ENCODE results near the gene HPCAL1.
"Not testable (repeated sequence)": the region's sequence is repeated elsewhere in the genome, so short reads cannot be mapped to it uniquely, and the experiment has no call there.

HPCAL1 gene

DNA sequence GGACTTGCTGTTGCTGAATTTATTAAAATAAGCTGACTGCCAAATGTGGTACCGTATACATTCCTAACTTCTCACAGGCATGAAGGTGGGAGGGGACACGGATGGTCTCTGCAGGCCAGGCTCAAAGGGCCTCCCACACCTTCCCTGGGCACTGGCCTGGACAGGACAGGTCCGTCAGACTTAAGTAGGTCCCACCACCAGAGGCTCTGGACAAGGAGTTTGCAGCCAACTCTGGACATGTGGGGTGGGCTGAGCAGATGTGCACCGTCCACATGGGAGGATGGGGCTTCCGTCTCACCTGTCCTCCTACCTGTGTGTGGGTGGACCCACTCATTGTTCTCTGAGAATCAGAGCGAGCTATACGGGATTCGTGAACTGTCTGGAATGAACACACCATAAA, 137.3 kb downstream of the HPCAL1 start:
- ATAC-seq (replicated peaks), result no peak

DNA sequence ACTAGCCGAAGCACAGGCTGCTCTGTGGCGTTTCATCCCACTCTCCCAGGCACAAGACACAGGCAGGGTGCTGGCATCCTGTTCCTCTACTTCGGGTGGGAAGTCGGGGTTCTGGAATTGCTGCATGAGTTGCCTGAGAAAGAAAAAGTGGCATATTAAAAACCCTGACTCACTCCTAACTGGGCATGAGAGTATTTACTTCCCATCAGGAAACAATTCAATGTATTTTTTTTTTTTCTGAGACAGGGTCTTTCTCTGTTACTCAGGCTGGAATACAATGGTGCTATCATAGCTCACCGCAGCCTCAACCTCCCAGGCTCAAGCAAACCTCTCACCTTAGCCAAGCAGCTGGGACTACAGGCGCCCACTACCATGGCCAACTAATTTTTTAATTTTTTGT, 138.0 kb downstream of the HPCAL1 start:
- ATAC-seq (replicated peaks), result no peak
- peak overlapping the region in 1 of 2 donors; percentile 33 for H3K27ac Mint-ChIP-seq
- no peak overlapping the region for H3K4me3 Mint-ChIP-seq
- H3K4me1 Mint-ChIP-seq (ENCODE audit: low read depth in 2 of 2), result peaks cover 2 to 7% of the 10 kb centered on the region in 2 donors
- H3K36me3 Mint-ChIP-seq (ENCODE audit: insufficient read depth), result peaks cover 69% of the 10 kb centered on the region
- DNase-seq, result no peak
- H3K27me3 Mint-ChIP-seq, result no peaks in the 10 kb centered on the region
- no peaks in the 10 kb centered on the region for H3K9me3 Mint-ChIP-seq

More for the DNA sequence above, 137.3 kb downstream of the HPCAL1 start:
- DNase-seq, result no peak
- Mint-ChIP-seq H3K27me3 (no peaks in the 10 kb centered on the region), H3K4me3 (no peak overlapping the region), H3K9me3 (no peaks in the 10 kb centered on the region), H3K27ac (peak overlapping the region; percentile 33 to 56), H3K4me1 (ENCODE audit: low read depth in 2 of 2) (peaks cover under 1 to 6% of the 10 kb centered on the region in 2 donors), H3K36me3 (ENCODE audit: insufficient read depth) (peaks cover 68% of the 10 kb centered on the region)

DNA sequence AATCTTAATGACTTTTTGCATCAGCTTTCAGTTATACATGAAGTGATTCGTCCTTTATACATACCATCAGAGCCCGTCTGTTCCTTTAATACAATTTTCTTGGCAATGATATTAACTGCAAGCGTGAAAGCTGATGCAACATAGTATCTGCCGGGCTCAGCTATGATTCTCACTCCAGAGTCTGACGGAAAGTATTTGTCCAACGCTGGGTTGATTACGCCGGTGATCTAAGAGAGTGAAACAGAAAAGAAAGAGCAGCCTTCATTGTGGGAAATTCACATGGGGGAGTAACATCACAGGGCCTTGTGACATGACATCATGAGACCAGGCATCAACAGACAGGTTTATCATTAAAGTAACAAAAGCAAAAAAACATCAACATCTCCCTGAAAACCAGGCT, 139.2 kb downstream of the HPCAL1 start:
- Mint-ChIP-seq H3K4me1 (ENCODE audit: low read depth in 2 of 2) (peaks cover 4 to 7% of the 10 kb centered on the region in 2 donors), H3K4me3 (no peak overlapping the region), H3K36me3 (ENCODE audit: insufficient read depth) (peaks cover 73% of the 10 kb centered on the region), H3K9me3 (no peaks in the 10 kb centered on the region), H3K27me3 (no peaks in the 10 kb centered on the region), H3K27ac (peak overlapping the region in 1 of 2 donors; percentile 41)
- no peak for ATAC-seq (replicated peaks)
- DNase-seq, result no peak

DNA sequence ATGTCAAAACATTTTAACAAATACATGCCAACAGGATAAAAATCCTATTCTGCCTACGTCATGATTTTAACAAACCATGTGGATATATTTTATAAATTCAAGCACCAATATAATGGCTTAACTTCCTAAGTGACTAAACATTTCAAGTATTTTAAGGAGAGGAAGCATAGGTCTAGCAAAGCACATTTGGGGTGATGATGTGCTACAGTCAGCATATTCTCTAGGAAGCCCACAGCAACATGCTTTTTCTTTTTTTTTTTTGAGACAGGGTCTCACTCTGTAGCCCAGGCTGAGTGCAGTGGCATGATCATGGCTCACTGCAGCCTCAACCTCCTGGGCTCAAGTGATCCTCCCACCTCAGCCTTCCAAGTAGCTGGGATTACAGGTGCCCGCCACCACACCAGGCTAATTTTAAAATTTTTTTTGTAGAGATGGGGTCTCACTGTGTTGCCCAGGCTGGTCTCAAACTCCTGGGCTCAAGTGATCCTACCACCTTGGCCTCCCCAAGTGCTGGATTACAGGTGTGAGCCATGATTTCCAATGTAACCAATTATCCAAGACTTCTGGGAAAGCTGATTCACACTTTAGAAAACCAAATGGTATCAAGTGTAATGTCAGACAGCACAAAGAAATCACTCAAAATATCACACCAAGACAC, 139.9 kb downstream of the HPCAL1 start:
- DNase-seq; H3K4me3 Mint-ChIP-seq; ATAC-seq (replicated peaks); H3K27me3 Mint-ChIP-seq; H3K9me3 Mint-ChIP-seq; H3K27ac Mint-ChIP-seq: not testable (repeated sequence)
- Mint-ChIP-seq H3K4me1 (ENCODE audit: low read depth in 2 of 2) (peaks cover 7 to 12% of the 10 kb centered on the region in 2 donors), H3K36me3 (ENCODE audit: insufficient read depth) (peaks cover 79% of the 10 kb centered on the region)

DNA sequence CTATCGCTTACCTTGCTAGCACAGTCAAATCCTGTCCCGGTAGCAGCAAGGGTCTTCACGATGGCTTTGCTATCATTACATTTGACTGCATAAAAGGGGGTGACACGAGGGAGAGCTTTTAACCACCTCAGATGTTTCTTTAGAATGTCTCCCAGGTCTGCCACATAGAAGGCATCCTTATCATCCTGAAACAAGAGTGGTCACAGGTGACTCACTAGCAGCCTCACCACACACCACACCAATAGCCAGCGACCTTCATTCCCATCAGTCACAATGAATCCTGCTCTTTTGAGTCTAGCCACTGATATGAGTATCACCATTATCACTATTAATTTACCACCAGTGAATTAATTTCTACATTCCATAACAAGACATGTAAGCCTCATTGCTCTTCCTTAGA, 141.8 kb downstream of the HPCAL1 start:
- Mint-ChIP-seq H3K4me1 (ENCODE audit: low read depth in 2 of 2) (peaks cover 9 to 17% of the 10 kb centered on the region in 2 donors), H3K27ac (peak overlapping the region in 1 of 2 donors; percentile 15), H3K27me3 (no peaks in the 10 kb centered on the region), H3K36me3 (ENCODE audit: insufficient read depth) (peaks cover 83% of the 10 kb centered on the region), H3K4me3 (no peak overlapping the region), H3K9me3 (no peaks in the 10 kb centered on the region)
- DNase-seq, result no peak
- ATAC-seq (replicated peaks), result no peak

DNA sequence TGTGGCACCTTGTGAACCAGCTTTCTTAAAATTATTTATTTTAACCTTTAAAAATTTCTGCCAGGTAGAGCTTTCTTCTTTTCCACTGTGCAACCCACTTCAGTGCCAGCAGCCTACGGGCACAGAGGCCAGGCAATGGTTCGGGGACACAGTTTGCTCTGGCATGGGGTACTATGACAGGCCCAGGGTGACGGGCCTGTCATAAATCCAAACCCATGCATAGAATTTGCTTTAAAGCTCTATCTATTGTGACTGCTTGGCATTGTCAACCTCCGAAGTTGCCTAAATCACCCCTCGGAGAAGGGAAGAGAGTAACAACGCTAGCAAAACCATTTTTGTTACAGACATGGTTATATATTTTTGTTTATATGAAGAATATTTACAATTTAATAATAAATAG, 143.9 kb downstream of the HPCAL1 start:
- ATAC-seq (replicated peaks), result no peak
- peak overlapping the region; percentile 67 to 88 for H3K4me3 Mint-ChIP-seq
- H3K9me3 Mint-ChIP-seq, result no peaks in the 10 kb centered on the region

DNA sequence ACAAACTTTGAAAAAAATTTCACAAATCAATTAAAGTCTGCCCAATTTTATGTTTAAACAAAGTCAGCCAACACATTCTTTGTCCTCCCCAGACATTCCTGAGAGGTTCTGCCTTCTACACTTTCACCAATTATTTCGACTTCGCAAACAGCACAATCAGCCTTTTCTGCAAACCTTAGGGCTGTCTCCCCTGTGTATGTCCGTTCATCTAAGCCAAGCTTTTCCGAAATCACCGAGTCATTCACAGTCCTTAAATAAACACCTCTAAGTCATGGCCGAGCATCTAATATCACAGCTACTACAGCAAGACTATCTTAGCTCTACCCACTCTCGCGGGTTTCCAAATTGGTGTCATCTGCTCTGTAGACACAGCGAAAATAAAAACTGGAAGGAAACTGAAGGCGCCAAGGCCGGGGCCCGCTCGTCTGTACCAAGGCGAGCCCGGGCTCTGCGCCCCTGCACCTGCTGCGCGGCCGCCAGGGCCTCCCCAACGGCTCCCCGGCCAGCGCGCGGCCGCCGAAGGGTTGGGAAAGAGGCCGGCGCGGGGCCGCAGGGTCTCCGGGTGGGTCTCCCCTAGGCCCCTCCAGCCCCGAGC, 144.7 kb downstream of the HPCAL1 start:
- no peaks in the 10 kb centered on the region for H3K9me3 Mint-ChIP-seq
- H3K36me3 Mint-ChIP-seq (ENCODE audit: insufficient read depth), result peaks cover 60% of the 10 kb centered on the region
- no peaks in the 10 kb centered on the region for H3K27me3 Mint-ChIP-seq
- ATAC-seq (replicated peaks) (peak; percentile 11), DNase-seq (peak in 1 of 3 experiments; percentile 51)
- H3K4me1 Mint-ChIP-seq (ENCODE audit: low read depth in 2 of 2), result peaks cover 13 to 17% of the 10 kb centered on the region in 2 donors
- H3K4me3 Mint-ChIP-seq, result peak overlapping the region; percentile 67 to 88
- H3K27ac Mint-ChIP-seq, result peak overlapping the region; percentile 5 to 93

More for the DNA sequence above, 143.9 kb downstream of the HPCAL1 start:
- no peaks in the 10 kb centered on the region for H3K27me3 Mint-ChIP-seq
- peak overlapping the region in 1 of 2 donors; percentile 93 for H3K27ac Mint-ChIP-seq
- peaks cover 68% of the 10 kb centered on the region for H3K36me3 Mint-ChIP-seq (ENCODE audit: insufficient read depth)
- no peak for DNase-seq
- peaks cover 13 to 17% of the 10 kb centered on the region in 2 donors for H3K4me1 Mint-ChIP-seq (ENCODE audit: low read depth in 2 of 2)

- H3K27me3 Mint-ChIP-seq, result no peaks in the 10 kb centered on the region
- H3K9me3 Mint-ChIP-seq, result no peaks in the 10 kb centered on the region
- DNase-seq, result peak; percentile 97 to 98 (median 98)
- peaks cover 13 to 17% of the 10 kb centered on the region in 2 donors for H3K4me1 Mint-ChIP-seq (ENCODE audit: low read depth in 2 of 2)
- peak; percentile 78 for ATAC-seq (replicated peaks)
- peaks cover 53% of the 10 kb centered on the region for H3K36me3 Mint-ChIP-seq (ENCODE audit: insufficient read depth)
- H3K27ac Mint-ChIP-seq, result peak within 1 kb of the TSS; percentile 89 to 93
- peak within 1 kb of the TSS; percentile 80 to 88 for H3K4me3 Mint-ChIP-seq
Observed at GRCh38 chr2:10447895-10448575, 145.3 kb downstream of the HPCAL1 start, which contains the start of gene ODC1. Gene ODC1, minus strand, starts transcription at chr2:10448327. Its CDS starts 3,295 bp downstream, at chr2:10445032.

DNA sequence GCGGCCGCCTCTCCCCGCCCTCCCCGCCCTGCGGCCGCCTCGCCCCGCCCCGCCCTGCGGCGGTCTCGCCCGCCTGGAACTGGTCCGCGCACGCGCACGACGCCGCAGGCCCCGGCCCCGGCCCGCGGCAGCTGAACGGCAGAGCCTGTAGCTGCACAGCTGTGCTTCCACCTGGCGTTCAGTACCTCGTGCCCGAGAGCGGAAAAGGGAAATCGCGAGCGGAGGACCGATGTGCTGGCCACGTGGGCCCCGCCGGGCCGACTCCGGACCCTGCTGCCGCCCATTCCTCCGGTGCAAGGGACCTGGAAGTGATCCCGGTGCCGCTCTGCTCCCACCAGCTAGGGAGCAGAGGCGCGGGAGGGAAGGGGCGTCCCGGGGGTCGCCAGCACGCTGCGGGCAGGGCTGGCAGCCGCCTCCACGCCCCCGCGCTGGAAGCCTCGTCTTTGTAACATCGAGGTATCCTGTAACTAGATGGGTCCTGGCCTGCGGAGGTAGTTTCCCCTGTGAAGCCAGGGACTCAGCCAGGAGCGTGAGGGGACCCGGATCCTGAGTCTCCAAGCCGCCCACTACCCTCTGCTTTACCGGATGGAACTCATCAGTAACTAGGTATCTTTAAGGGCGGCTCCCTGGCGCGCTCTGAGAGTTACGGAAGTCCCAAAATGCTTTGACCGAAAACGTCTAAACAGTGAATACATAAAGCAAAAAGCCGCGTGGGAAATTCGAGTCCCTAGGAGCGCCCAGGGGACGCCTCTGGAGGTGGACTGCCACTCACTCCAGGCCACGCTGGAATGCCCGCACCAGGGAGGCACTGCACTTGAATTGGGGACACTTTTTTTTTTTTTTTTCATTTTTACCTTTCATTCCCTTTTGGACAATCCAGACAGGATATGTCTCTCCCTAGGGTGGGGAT, 146.1 kb downstream of the HPCAL1 start:
- Mint-ChIP-seq H3K27ac (peak overlapping the region; percentile 89 to 93), H3K9me3 (no peaks in the 10 kb centered on the region), H3K4me1 (ENCODE audit: low read depth in 2 of 2) (peaks cover 13 to 17% of the 10 kb centered on the region in 2 donors), H3K27me3 (no peaks in the 10 kb centered on the region), H3K36me3 (ENCODE audit: insufficient read depth) (peaks cover 46% of the 10 kb centered on the region), H3K4me3 (peak overlapping the region; percentile 78 to 80)
- DNase-seq, result peak; percentile 85 to 88 (median 87)
- peak; percentile 55 for ATAC-seq (replicated peaks)

DNA sequence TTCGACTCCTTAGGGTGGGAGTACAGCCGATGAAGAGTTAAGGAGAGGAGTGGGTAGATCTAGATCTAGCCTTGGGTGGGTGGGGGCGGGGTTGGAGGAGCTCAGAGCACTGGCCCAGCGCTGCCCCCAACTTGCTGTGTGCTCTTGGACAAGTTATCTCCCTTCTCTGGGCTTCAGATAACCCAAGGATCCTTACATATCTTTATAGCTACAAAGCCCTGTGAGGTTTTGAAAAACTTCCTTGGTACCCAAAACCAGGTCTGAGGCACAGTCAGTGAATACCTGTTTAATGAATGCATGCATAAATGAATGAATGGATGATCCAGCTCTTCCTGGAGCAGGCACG, 146.8 kb downstream of the HPCAL1 start:
- H3K27ac Mint-ChIP-seq, result peak overlapping the region; percentile 88 to 89

DNA sequence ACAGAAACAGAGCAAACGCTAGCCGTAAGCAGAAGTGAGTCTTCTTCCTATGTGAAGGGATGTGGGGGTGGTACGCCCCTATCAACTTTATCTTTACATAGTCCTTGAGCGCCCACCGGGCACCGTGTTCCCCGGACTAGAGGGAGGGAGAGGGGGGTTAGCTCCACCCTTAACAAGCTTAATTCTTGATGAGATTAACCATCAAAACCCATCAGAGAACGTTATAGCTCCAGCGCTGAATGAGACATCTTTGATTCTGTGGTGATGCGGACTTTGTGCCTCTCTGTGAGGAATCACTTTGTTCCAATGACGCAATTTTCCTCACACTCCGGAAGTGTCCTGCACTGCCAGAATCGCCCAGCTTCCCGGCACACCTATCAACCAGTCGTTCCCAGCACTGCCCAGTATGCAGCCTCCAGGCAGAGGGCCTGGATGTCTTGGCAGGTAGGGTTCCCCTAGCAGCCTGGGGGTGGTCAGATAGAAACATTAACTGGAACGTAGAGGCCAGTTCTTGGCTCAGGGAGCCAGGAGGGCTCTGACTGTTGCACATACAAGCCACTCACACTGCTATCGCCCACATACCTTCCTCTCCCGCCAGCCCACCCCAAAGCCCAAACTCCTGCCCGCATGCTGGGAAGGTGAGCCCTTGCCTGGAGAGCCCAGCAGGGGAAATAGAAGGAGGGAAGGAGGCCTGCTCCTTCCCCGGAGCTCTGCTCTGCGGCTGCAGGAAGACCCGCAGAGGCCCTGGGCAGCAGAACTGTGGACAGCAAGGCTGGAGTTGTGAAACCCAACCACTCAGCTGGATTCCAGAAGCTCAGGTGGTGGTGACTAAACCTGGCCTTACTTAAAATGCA, 147.4 kb downstream of the HPCAL1 start:
- no peak for ATAC-seq (replicated peaks)
- H3K4me3 Mint-ChIP-seq, result peak overlapping the region; percentile 78 to 80
- DNase-seq, result no peak
- peaks cover 10 to 13% of the 10 kb centered on the region in 2 donors for H3K4me1 Mint-ChIP-seq (ENCODE audit: low read depth in 2 of 2)
- H3K36me3 Mint-ChIP-seq (ENCODE audit: insufficient read depth), result peaks cover 34% of the 10 kb centered on the region
- no peaks in the 10 kb centered on the region for H3K9me3 Mint-ChIP-seq
- H3K27ac Mint-ChIP-seq, result peak overlapping the region in 1 of 2 donors; percentile 49
- H3K27me3 Mint-ChIP-seq, result no peaks in the 10 kb centered on the region

More for the DNA sequence above, 146.8 kb downstream of the HPCAL1 start:
- Mint-ChIP-seq H3K4me3 (peak overlapping the region; percentile 78 to 80), H3K4me1 (ENCODE audit: low read depth in 2 of 2) (peaks cover 13 to 15% of the 10 kb centered on the region in 2 donors), H3K27me3 (no peaks in the 10 kb centered on the region), H3K9me3 (no peaks in the 10 kb centered on the region), H3K36me3 (ENCODE audit: insufficient read depth) (peaks cover 40% of the 10 kb centered on the region)
- no peak for DNase-seq
- no peak for ATAC-seq (replicated peaks)

DNA sequence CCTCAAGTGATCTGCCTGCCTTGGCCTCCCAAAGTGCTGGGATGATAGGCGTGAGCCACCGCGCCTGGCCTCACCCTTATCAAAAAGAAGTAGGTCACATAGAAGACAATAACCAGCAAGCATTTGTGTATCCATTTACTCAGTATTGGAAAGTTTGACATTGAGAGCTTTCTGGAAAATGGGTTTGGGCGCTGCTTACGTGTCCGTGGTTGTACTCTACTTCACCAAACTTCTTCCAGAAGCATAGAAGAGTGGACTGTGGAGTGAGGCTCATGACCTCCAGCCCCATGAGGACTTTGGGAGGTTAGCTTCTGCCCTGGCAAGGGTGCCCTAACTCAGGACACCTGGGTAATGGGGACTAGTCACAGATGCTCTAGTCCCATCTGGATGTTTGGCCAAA, 149.1 kb downstream of the HPCAL1 start:
- no peaks in the 10 kb centered on the region for H3K27me3 Mint-ChIP-seq
- H3K4me3 Mint-ChIP-seq, result no peak overlapping the region
- DNase-seq (no peak), ATAC-seq (replicated peaks) (no peak)
- peaks cover 28% of the 10 kb centered on the region for H3K36me3 Mint-ChIP-seq (ENCODE audit: insufficient read depth)
- no peaks in the 10 kb centered on the region for H3K9me3 Mint-ChIP-seq
- H3K27ac Mint-ChIP-seq, result no peak overlapping the region
- peaks cover 9 to 10% of the 10 kb centered on the region in 2 donors for H3K4me1 Mint-ChIP-seq (ENCODE audit: low read depth in 2 of 2)
